DND-41 (cell line): ENCODE results near the gene STMN3.

Source experiments
- ATAC-seq: fragments of 200-7000 bp; cut with Tn5 transposase; 3 replicates; pipeline ENCODE4 v1.9.1; 2021; ENCODE audit warnings: low read depth; ENCODE audit not compliant: insufficient read depth
- DNase-seq: peaks from one replicate; pipeline ENCODE4 v3.0.0-alpha.2; 2020
- H2AFZ ChIP-seq: 2 replicates; pipeline ENCODE4 v1.6.0; 2012; ENCODE audit warnings: low read depth, low read length
- H3K27ac ChIP-seq: 2 replicates; pipeline ENCODE4 v1.5.1; 2012; ENCODE audit warnings: low read length, inconsistent platforms
- H3K27me3 ChIP-seq: fragments of 200-600 bp; sonication (generic); 2 replicates; pipeline ENCODE4 v1.6.0; 2012; ENCODE audit warnings: low read length, mild to moderate bottlenecking, inconsistent platforms; ENCODE audit not compliant: insufficient read depth, poor library complexity
- H3K36me3 ChIP-seq: 2 replicates; pipeline ENCODE4 v1.5.1; 2012; ENCODE audit warnings: low read length, inconsistent platforms; ENCODE audit not compliant: insufficient read depth
- H3K4me1 ChIP-seq: 2 replicates; pipeline ENCODE4 v1.5.1; 2012; ENCODE audit warnings: mild to moderate bottlenecking, low read length; ENCODE audit not compliant: insufficient read depth
- H3K4me2 ChIP-seq: 2 replicates; pipeline ENCODE4 v1.6.0; 2012; ENCODE audit warnings: mild to moderate bottlenecking, moderate library complexity, low read length, inconsistent platforms; ENCODE audit not compliant: insufficient read depth
- H3K4me3 ChIP-seq, 2 experiments: fragments of 200-600 bp in 1 of 2; shearing (Covaris generic) in 1 of 2; 2 replicates each; pipeline ENCODE4 v1.5.1; 2012 to 2016; ENCODE audit warnings: inconsistent platforms in 2 of 2, low read length in 2 of 2, mild to moderate bottlenecking in 2 of 2, low read depth in 1 of 2, moderate library complexity in 1 of 2
- H3K79me2 ChIP-seq: 2 replicates; pipeline ENCODE4 v1.6.0; 2012; ENCODE audit warnings: low read length, inconsistent platforms; ENCODE audit not compliant: insufficient read depth
- H3K9ac ChIP-seq: 2 replicates; pipeline ENCODE4 v1.6.0; 2012; ENCODE audit warnings: low read depth, mild to moderate bottlenecking, inconsistent platforms, low read length, moderate library complexity
- H3K9me3 ChIP-seq: 2 replicates; pipeline ENCODE4 v1.5.1; 2012; ENCODE audit warnings: low read length, moderate library complexity, mild to moderate bottlenecking, inconsistent platforms; ENCODE audit not compliant: insufficient read depth, severe bottlenecking
- H4K20me1 ChIP-seq: 2 replicates; pipeline ENCODE4 v1.6.0; 2012; ENCODE audit warnings: low read length; ENCODE audit not compliant: insufficient read depth
- EZH2 ChIP-seq: IDR thresholded peaks from 3 replicates; pipeline ENCODE4 v1.6.1; 2012; ENCODE audit warnings: borderline replicate concordance, low read depth, mild to moderate bottlenecking, moderate library complexity, low read length, inconsistent platforms; ENCODE audit not compliant: severe bottlenecking
- TF ChIP-seq, protein P1 (sequence below): IDR thresholded peaks from 2 replicates; pipeline ENCODE4 v1.5.1; 2012; ENCODE audit warnings: borderline replicate concordance, low read length, moderate library complexity, mild to moderate bottlenecking; ENCODE audit not compliant: poor library complexity, severe bottlenecking; ENCODE audit errors: extremely low read depth

STMN3 gene

DNA sequence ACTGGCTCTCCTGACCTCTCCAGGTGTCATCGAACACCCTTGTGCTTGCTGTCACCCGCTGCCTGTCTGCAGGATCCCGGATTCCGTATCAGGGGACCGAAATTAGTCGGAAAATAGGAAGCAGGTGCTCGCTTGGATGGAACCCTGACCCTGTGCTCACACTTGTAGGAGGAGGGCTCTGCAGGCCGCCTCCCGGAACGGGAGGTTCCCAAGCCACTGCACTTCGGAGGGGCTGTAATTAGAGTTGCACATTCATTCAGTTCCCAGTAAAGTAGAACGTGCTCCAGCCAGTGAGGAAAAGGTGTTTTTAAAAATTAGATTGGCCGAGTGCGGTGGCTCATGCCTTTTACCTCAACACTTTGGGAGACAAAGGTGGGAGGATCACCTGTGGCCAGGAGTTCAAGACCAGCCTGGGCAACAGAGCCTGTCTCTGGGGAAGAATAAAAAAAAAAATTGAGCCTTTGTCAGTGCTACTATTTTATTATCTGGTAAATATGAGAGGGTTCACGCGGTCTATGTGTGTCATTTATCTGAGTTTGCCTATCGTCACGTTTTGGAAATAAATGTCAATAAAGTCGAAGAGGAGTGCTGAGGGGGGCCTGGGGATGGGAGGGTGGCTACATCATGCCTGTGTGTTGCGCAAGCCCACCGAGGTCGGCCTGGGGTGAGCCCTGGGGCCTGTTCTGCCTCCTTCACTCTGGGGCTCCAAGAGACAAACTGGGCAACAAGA, 24.8 kb downstream of the STMN3 start:
- DNase-seq (peak; percentile 90), ATAC-seq (peak; percentile 84)
- H3K9ac ChIP-seq: peak overlapping the region; percentile 99
- H3K79me2 ChIP-seq: peaks cover 50% of the 10 kb centered on the region
- peaks cover 6% of the 10 kb centered on the region; the same call in 1 of the 2 replicates for H3K36me3 ChIP-seq
- peaks cover 34% of the 10 kb centered on the region for H3K4me1 ChIP-seq
- TF ChIP-seq, protein P1, sequence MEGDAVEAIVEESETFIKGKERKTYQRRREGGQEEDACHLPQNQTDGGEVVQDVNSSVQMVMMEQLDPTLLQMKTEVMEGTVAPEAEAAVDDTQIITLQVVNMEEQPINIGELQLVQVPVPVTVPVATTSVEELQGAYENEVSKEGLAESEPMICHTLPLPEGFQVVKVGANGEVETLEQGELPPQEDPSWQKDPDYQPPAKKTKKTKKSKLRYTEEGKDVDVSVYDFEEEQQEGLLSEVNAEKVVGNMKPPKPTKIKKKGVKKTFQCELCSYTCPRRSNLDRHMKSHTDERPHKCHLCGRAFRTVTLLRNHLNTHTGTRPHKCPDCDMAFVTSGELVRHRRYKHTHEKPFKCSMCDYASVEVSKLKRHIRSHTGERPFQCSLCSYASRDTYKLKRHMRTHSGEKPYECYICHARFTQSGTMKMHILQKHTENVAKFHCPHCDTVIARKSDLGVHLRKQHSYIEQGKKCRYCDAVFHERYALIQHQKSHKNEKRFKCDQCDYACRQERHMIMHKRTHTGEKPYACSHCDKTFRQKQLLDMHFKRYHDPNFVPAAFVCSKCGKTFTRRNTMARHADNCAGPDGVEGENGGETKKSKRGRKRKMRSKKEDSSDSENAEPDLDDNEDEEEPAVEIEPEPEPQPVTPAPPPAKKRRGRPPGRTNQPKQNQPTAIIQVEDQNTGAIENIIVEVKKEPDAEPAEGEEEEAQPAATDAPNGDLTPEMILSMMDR: no peak
- TF ChIP-seq EZH2: no peak
- no peaks in the 10 kb centered on the region for H3K9me3 ChIP-seq
- peak overlapping the region; percentile 70 for H3K4me2 ChIP-seq
- no peaks in the 10 kb centered on the region for H3K27me3 ChIP-seq
- peak overlapping the region; percentile 100 for H3K4me3 ChIP-seq
- no peaks in the 10 kb centered on the region for H4K20me1 ChIP-seq
- peak overlapping the region; percentile 99 for H3K27ac ChIP-seq
- H2AFZ ChIP-seq: peak overlapping the region; percentile 71

DNA sequence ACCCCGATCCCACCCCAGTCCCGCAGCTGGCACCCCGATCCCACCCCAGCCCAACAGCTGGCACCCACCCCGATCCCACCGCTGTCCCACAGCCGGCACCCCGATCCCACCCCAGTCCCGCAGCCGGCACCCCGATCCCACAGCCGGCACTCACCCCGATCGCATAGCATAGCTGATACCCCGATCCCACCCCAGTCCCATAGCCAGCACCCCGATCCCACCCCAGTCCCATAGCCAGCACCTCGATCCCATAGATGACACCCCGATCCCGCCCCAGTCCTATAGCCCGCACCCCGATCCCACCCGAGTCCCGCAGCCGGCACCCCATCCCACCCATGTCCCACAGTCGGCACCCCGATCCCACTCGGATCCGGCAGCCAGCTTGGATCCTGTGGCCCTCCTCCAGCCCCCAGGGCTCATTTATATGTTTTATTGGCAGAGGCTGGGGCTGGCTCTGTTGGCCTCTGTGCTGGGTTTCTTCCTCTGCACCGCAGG, 25.4 kb downstream of the STMN3 start:
- H3K36me3 ChIP-seq: peaks cover 12% of the 10 kb centered on the region; the same call in 1 of the 2 replicates
- peak overlapping the region; percentile 70 for H3K4me2 ChIP-seq
- H3K79me2 ChIP-seq: peaks cover 56% of the 10 kb centered on the region
- H3K9ac ChIP-seq: peak overlapping the region; percentile 99
- peak overlapping the region; percentile 100 for H3K4me3 ChIP-seq
- no peaks in the 10 kb centered on the region for H3K27me3 ChIP-seq
- peak; percentile 42 for ATAC-seq
- no peaks in the 10 kb centered on the region for H3K9me3 ChIP-seq
- DNase-seq: no peak
- peak overlapping the region; percentile 99 for H2AFZ ChIP-seq
- TF ChIP-seq EZH2: no peak
- TF ChIP-seq, protein P1: no peak
- no peaks in the 10 kb centered on the region for H4K20me1 ChIP-seq
- H3K4me1 ChIP-seq: peaks cover 35% of the 10 kb centered on the region
- peak overlapping the region; percentile 99 for H3K27ac ChIP-seq

DNA sequence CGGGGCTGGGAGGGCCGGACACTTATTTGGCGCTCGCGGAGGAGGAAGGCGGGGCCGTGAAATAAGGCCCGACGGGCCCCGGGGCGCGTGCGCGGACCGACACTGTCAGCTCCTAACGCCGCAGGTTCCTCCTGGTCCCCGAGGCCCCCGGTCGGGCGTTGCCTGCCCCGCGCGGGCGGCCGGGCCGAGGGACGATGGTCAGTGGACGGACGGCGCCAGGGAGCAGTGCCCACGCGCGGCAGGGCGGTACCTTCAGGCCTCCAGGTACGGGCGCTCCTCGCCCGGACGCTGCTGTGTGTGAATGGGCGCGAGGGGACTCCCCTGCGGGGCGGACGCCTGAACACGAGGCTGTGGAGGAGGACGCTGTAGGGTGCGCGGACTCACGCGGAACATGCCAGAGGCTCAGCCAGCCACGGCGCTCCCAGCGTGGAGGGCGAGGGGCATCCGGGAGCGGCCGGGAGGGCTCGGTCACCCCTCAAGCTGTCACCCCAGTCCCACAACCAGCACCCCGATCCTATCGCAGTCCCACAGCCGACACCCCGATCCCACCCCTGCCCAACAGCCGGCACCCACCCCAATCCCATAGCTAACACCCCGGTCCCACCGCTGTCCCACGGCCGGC, 26.0 kb downstream of the STMN3 start:
- peak overlapping the region; percentile 70 for H3K4me2 ChIP-seq
- H3K27ac ChIP-seq: peak overlapping the region; percentile 99
- TF ChIP-seq, protein P1: no peak
- no peak for TF ChIP-seq EZH2
- peaks cover 41% of the 10 kb centered on the region for H3K4me1 ChIP-seq
- H3K36me3 ChIP-seq: peaks cover 17% of the 10 kb centered on the region; the same call in 1 of the 2 replicates
- peak overlapping the region; percentile 100 for H3K4me3 ChIP-seq
- ATAC-seq (peak; percentile 64), DNase-seq (peak; percentile 95)
- H2AFZ ChIP-seq: peak overlapping the region; percentile 99
- H3K9me3 ChIP-seq: no peaks in the 10 kb centered on the region
- H3K79me2 ChIP-seq: peaks cover 62% of the 10 kb centered on the region
- peak overlapping the region; percentile 99 for H3K9ac ChIP-seq
- H4K20me1 ChIP-seq: peaks cover 5% of the 10 kb centered on the region; the same call in 1 of the 2 replicates
- no peaks in the 10 kb centered on the region for H3K27me3 ChIP-seq
